HG02763 (cell line): ENCODE measurements around the gene CXXC4.

ENCODE experiments used
- ATAC-seq: cut with Tn5 transposase; IDR thresholded peaks from one replicate; pipeline ENCODE4 v1.9.1; 2021; ENCODE audit warnings: mild to moderate bottlenecking, moderate library complexity; ENCODE audit not compliant: unreplicated experiment

The CXXC4 gene

GRCh38 chr4:104424475-104424941 lies 70.2 kb downstream of the CXXC4 start:
- ATAC-seq: no peak

- ATAC-seq: no peak
These were observed 73.1 kb downstream of the CXXC4 start for GRCh38 chr4:104421566-104421965.

GRCh38 chr4:104420766-104421165 lies 73.9 kb downstream of the CXXC4 start:
- no peak for ATAC-seq
